GM23338 (cell line): Measurements from ENCODE around the gene MAP3K14. TPM values are rescaled to one million over a fixed set of nuclear protein-coding genes. Genes with fewer than 3 reads are reported as not detected.

Source experiments
- ATAC-seq: fragments of 200-7000 bp; cut with Tn5 transposase; 3 replicates; pipeline ENCODE4 v1.9.1; 2020
- DNase-seq: peaks from one replicate; pipeline ENCODE4 v3.0.0-alpha.2; 2015; ENCODE audit warnings: low spot score
- H2AFZ ChIP-seq: fragments of 200-600 bp; sonication (generic); 2 replicates; pipeline ENCODE4 v1.8.0; 2016; ENCODE audit warnings: antibody characterized with exemption, mild to moderate bottlenecking, moderate library complexity
- H3F3A ChIP-seq: fragments of 200-600 bp; sonication (generic); replicated peaks from 2 replicates; pipeline ENCODE4 v1.8.0; 2017; ENCODE audit warnings: antibody characterized with exemption, mixed run types, low read depth
- H3K27ac ChIP-seq: fragments of 200-600 bp; sonication (generic); 2 replicates; pipeline ENCODE4 v1.6.1; 2016; ENCODE audit warnings: low read depth
- H3K27me3 ChIP-seq: fragments of 200-600 bp; sonication (generic); 2 replicates; pipeline ENCODE4 v1.8.0; 2016; ENCODE audit warnings: mild to moderate bottlenecking, mixed run types, moderate library complexity; ENCODE audit not compliant: insufficient read depth
- H3K36me3 ChIP-seq: fragments of 200-600 bp; sonication (generic); 2 replicates; pipeline ENCODE4 v1.8.0; 2016; ENCODE audit warnings: mild to moderate bottlenecking; ENCODE audit not compliant: insufficient read depth
- H3K4me1 ChIP-seq: fragments of 200-600 bp; sonication (generic); 2 replicates; pipeline ENCODE4 v1.8.0; 2016; ENCODE audit warnings: mild to moderate bottlenecking, moderate library complexity; ENCODE audit not compliant: insufficient read depth
- H3K4me2 ChIP-seq: fragments of 200-600 bp; sonication (generic); 2 replicates; pipeline ENCODE4 v1.7.1; 2017; ENCODE audit warnings: mixed run types
- H3K4me3 ChIP-seq: fragments of 200-600 bp; sonication (generic); 2 replicates; pipeline ENCODE4 v1.6.1; 2016; ENCODE audit warnings: mixed run types
- H3K79me2 ChIP-seq: fragments of 200-600 bp; sonication (generic); replicated peaks from 2 replicates; pipeline ENCODE4 v1.8.0; 2017; ENCODE audit warnings: mild to moderate bottlenecking; ENCODE audit not compliant: insufficient read depth
- H3K9me2 ChIP-seq: fragments of 200-600 bp; sonication (generic); 2 replicates; pipeline ENCODE4 v1.8.0; 2017; ENCODE audit not compliant: insufficient read depth
- H4K20me1 ChIP-seq: fragments of 200-600 bp; sonication (generic); replicated peaks from 2 replicates; pipeline ENCODE4 v1.8.0; 2017; ENCODE audit warnings: mild to moderate bottlenecking; ENCODE audit not compliant: insufficient read depth
- H3K27ac Mint-ChIP-seq: 2 replicates; pipeline ENCODE4 v1.8.0; 2020; ENCODE audit warnings: inconsistent platforms, mild to moderate bottlenecking, moderate library complexity, mixed read lengths
- H3K27me3 Mint-ChIP-seq: 3 replicates; pipeline ENCODE4 v1.8.0; 2022; ENCODE audit warnings: low read depth, mild to moderate bottlenecking, moderate library complexity, mixed read lengths, inconsistent platforms; ENCODE audit not compliant: insufficient read depth, poor library complexity
- H3K36me3 Mint-ChIP-seq: 3 replicates; pipeline ENCODE4 v1.8.0; 2021; ENCODE audit warnings: low read depth, mild to moderate bottlenecking, inconsistent platforms, moderate library complexity, mixed read lengths
- H3K4me1 Mint-ChIP-seq: 3 replicates; pipeline ENCODE4 v1.8.0; 2020; ENCODE audit warnings: mild to moderate bottlenecking, inconsistent platforms, mixed read lengths
- H3K4me3 Mint-ChIP-seq: 3 replicates; pipeline ENCODE4 v1.8.0; 2021; ENCODE audit warnings: moderate library complexity, mild to moderate bottlenecking, inconsistent platforms, mixed read lengths
- H3K9me3 Mint-ChIP-seq: 3 replicates; pipeline ENCODE4 v1.8.0; 2020; ENCODE audit warnings: moderate library complexity, mild to moderate bottlenecking, inconsistent platforms, mixed read lengths
- CREB1 ChIP-seq: fragments of 250-450 bp; sonication (Bioruptor Pico); IDR thresholded peaks from 2 replicates; pipeline ENCODE4 v1.5.0; 2020; ENCODE audit warnings: low read depth, mild to moderate bottlenecking, moderate library complexity
- JUNB ChIP-seq: IDR thresholded peaks from one replicate; pipeline ENCODE4 v1.6.1; 2016; ENCODE audit warnings: antibody characterized with exemption; ENCODE audit not compliant: unreplicated experiment
- NANOG ChIP-seq: IDR thresholded peaks from 2 replicates; pipeline ENCODE4 v1.6.1; 2016; ENCODE audit warnings: antibody characterized with exemption, borderline replicate concordance
- POLR2AphosphoS5 ChIP-seq: IDR thresholded peaks from 2 replicates; pipeline ENCODE4 v1.6.1; 2016; ENCODE audit warnings: antibody characterized with exemption, low read depth
- STAT1 ChIP-seq: IDR thresholded peaks from one replicate; pipeline ENCODE4 v1.6.1; 2016; ENCODE audit warnings: antibody characterized with exemption; ENCODE audit not compliant: unreplicated experiment
- ZNF114 ChIP-seq: fragments of 250-450 bp; sonication (Bioruptor Pico); IDR thresholded peaks from 2 replicates; pipeline ENCODE4 v1.5.0; 2020; ENCODE audit warnings: mild to moderate bottlenecking, moderate library complexity
- ZNF331 ChIP-seq: fragments of 250-450 bp; sonication (Bioruptor Pico); IDR thresholded peaks from 2 replicates; pipeline ENCODE4 v1.5.0; 2020; ENCODE audit warnings: low read depth, mild to moderate bottlenecking, moderate library complexity
- polyA plus RNA-seq: library from polyadenylated mRNA; unstranded; fragments of >200 nt; fragmentation: Nextera tagmentation; extraction: Ambion mirVana; gene quantifications from 2 replicates; pipeline ENCODE4 v1.2.1, GENCODE V29; 2016
- total RNA-seq: library from RNA; depleted of rRNA; stranded (reverse); fragments of >200 nt; shearing (Covaris generic); gene quantifications from 2 replicates; pipeline ENCODE4 v1.2.3, GENCODE V29; 2014
- TF ChIP-seq, protein P1 (sequence below): IDR thresholded peaks from one replicate; pipeline ENCODE4 v1.6.1; 2018; ENCODE audit warnings: antibody characterized with exemption; ENCODE audit not compliant: unreplicated experiment
- TF ChIP-seq, protein P2 (sequence below), 2 experiments: fragments of 200-600 bp in 1 of 2; sonication (generic) in 1 of 2; conservative IDR thresholded peaks; 2 replicates each; pipeline versions ENCODE4 v1.5.1 to v1.6.1; 2016 to 2017; ENCODE audit warnings: antibody characterized with exemption in 2 of 2, low read depth in 2 of 2, mild to moderate bottlenecking in 2 of 2, moderate library complexity in 1 of 2
- TF ChIP-seq, protein P3 (sequence below): IDR thresholded peaks from 2 replicates; pipeline ENCODE4 v1.6.1; 2016; ENCODE audit warnings: antibody characterized with exemption

Gene MAP3K14
- total and polyA plus RNA-seq, 2 experiments from 2014 or later = 1.3 to 4.9 TPM

DNA sequence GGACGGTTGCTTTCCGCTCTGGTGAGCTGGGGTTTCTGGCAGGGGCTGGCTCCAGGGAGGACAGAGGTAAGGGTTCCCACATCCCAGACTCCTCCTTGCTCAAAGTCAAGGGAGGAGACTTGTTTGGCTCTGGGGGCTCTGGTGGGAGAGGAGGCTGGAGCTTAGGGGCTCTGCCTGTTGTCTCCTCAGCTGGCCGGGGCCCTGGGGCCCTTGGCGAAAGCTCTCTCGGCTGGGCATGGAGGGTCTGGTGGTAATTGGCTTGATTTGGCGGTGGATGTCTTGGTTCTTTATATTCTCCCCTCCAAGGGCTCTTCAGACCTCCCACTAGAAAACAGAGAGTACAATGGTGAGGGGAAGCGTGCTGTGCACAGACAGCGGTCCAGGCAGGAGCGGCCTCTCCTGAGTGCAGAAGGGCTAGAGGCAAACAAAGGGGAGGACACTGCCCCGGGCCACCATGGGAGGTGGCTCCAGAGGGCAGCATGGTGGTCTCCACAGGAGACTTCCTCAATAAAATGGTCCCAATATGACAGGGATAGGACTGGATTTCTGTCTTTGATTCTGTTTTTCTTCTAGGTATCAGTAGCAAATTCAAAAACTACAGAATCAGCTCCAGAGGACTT is 49.3 kb downstream of the MAP3K14 start:
- H3K9me3 Mint-ChIP-seq = no peaks in the 10 kb centered on the region
- peaks cover 6% of the 10 kb centered on the region for H3K4me1 Mint-ChIP-seq
- no peak overlapping the region for H3K4me3 Mint-ChIP-seq
- Histone ChIP-seq H3K36me3 (no peaks in the 10 kb centered on the region), H3K79me2 (no peaks in the 10 kb centered on the region), H3F3A (no peaks in the 10 kb centered on the region; the same call in 1 of the 2 replicates), H3K27ac (no peak overlapping the region), H3K4me3 (no peak overlapping the region), H4K20me1 (no peaks in the 10 kb centered on the region; the same call in 1 of the 2 replicates), H3K27me3 (no peaks in the 10 kb centered on the region), H3K4me2 (no peak overlapping the region), H3K9me2 (no peaks in the 10 kb centered on the region), H3K4me1 (peaks cover 4% of the 10 kb centered on the region; the same call in 1 of the 2 replicates), H2AFZ (no peak overlapping the region)
- DNase-seq = no peak
- H3K27me3 Mint-ChIP-seq = peaks cover 3% of the 10 kb centered on the region
- H3K27ac Mint-ChIP-seq = no peak overlapping the region
- no peak for ATAC-seq
- H3K36me3 Mint-ChIP-seq = peaks cover 37% of the 10 kb centered on the region
- no peak for TF ChIP-seq JUNB
- TF ChIP-seq, protein P1, sequence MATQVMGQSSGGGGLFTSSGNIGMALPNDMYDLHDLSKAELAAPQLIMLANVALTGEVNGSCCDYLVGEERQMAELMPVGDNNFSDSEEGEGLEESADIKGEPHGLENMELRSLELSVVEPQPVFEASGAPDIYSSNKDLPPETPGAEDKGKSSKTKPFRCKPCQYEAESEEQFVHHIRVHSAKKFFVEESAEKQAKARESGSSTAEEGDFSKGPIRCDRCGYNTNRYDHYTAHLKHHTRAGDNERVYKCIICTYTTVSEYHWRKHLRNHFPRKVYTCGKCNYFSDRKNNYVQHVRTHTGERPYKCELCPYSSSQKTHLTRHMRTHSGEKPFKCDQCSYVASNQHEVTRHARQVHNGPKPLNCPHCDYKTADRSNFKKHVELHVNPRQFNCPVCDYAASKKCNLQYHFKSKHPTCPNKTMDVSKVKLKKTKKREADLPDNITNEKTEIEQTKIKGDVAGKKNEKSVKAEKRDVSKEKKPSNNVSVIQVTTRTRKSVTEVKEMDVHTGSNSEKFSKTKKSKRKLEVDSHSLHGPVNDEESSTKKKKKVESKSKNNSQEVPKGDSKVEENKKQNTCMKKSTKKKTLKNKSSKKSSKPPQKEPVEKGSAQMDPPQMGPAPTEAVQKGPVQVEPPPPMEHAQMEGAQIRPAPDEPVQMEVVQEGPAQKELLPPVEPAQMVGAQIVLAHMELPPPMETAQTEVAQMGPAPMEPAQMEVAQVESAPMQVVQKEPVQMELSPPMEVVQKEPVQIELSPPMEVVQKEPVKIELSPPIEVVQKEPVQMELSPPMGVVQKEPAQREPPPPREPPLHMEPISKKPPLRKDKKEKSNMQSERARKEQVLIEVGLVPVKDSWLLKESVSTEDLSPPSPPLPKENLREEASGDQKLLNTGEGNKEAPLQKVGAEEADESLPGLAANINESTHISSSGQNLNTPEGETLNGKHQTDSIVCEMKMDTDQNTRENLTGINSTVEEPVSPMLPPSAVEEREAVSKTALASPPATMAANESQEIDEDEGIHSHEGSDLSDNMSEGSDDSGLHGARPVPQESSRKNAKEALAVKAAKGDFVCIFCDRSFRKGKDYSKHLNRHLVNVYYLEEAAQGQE = no peak
- no peak for TF ChIP-seq STAT1
- no peak for TF ChIP-seq ZNF114 (CRISPR knock-in tag)
- TF ChIP-seq NANOG = no peak
- TF ChIP-seq ZNF331 = no peak

DNA sequence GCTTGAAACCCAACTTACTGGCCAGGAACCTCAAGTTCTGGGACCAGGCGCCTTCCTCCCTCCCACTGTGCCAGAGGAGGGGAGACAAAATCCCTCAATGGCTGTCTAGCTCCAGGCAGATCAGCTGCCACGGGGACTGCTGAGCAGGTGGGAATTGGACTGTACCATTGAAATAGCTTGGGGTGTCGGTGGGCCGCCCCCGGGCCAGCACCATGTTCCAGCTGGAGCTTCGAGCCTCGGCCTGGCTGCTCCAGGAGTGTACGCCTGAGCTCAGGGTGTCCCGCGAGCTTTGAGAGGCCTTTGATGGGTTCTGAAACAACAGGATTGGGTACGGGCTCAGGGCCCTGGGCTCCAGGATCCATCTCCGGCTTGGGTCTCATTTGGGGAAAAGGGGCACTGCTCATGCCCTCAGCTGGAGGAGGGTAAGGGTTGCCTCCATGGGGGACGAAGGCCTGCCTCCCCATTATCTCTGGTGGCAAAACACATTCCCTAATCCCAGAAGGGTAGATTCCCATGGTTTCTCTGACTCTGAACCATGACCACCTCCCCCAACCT is 50.4 kb downstream of the MAP3K14 start:
- Histone ChIP-seq H3K9me2 (no peaks in the 10 kb centered on the region), H2AFZ (no peak overlapping the region), H3K4me3 (no peak overlapping the region), H3K4me2 (no peak overlapping the region), H3F3A (no peaks in the 10 kb centered on the region; the same call in 1 of the 2 replicates), H3K79me2 (no peaks in the 10 kb centered on the region), H3K36me3 (no peaks in the 10 kb centered on the region), H3K27ac (no peak overlapping the region), H3K4me1 (peaks cover 6% of the 10 kb centered on the region; the same call in 1 of the 2 replicates), H4K20me1 (no peaks in the 10 kb centered on the region; the same call in 1 of the 2 replicates), H3K27me3 (no peaks in the 10 kb centered on the region)
- H3K4me1 Mint-ChIP-seq = peaks cover 7% of the 10 kb centered on the region
- H3K36me3 Mint-ChIP-seq = peaks cover 37% of the 10 kb centered on the region
- peaks cover 5% of the 10 kb centered on the region for H3K27me3 Mint-ChIP-seq
- no peak overlapping the region for H3K4me3 Mint-ChIP-seq
- no peak overlapping the region for H3K27ac Mint-ChIP-seq
- ATAC-seq (no peak), DNase-seq (no peak)
- no peaks in the 10 kb centered on the region for H3K9me3 Mint-ChIP-seq
- TF ChIP-seq POLR2AphosphoS5 (no peak), CREB1 (CRISPR knock-in tag) (no peak), ZNF331 (no peak), ZNF114 (CRISPR knock-in tag) (no peak), JUNB (no peak)
- TF ChIP-seq, protein P2, sequence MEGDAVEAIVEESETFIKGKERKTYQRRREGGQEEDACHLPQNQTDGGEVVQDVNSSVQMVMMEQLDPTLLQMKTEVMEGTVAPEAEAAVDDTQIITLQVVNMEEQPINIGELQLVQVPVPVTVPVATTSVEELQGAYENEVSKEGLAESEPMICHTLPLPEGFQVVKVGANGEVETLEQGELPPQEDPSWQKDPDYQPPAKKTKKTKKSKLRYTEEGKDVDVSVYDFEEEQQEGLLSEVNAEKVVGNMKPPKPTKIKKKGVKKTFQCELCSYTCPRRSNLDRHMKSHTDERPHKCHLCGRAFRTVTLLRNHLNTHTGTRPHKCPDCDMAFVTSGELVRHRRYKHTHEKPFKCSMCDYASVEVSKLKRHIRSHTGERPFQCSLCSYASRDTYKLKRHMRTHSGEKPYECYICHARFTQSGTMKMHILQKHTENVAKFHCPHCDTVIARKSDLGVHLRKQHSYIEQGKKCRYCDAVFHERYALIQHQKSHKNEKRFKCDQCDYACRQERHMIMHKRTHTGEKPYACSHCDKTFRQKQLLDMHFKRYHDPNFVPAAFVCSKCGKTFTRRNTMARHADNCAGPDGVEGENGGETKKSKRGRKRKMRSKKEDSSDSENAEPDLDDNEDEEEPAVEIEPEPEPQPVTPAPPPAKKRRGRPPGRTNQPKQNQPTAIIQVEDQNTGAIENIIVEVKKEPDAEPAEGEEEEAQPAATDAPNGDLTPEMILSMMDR (conservative IDR thresholded peaks at IDR 0.05; ENCODE audit: low read depth in 2 of 2) = no peak
- TF ChIP-seq, protein P1 = no peak
- TF ChIP-seq, protein P3, sequence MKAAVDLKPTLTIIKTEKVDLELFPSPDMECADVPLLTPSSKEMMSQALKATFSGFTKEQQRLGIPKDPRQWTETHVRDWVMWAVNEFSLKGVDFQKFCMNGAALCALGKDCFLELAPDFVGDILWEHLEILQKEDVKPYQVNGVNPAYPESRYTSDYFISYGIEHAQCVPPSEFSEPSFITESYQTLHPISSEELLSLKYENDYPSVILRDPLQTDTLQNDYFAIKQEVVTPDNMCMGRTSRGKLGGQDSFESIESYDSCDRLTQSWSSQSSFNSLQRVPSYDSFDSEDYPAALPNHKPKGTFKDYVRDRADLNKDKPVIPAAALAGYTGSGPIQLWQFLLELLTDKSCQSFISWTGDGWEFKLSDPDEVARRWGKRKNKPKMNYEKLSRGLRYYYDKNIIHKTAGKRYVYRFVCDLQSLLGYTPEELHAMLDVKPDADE = no peak
